Osteocyte (in vitro differentiated cells): ENCODE measurements around the gene CCL4. TPM values are rescaled to one million over a fixed set of nuclear protein-coding genes. Genes with fewer than 3 reads are reported as not detected.
"Not testable (repeated sequence)": the region's sequence is repeated elsewhere in the genome, so short reads cannot be mapped to it uniquely, and the experiment has no call there.

Source experiments
- DNase-seq: peaks from one replicate; pipeline ENCODE4 v3.0.0; 2021; ENCODE audit warnings: mixed read lengths; ENCODE audit not compliant: unreplicated experiment; ENCODE audit errors: extremely low spot score
- H3K27ac Mint-ChIP-seq: one replicate; pipeline ENCODE4 v1.8.0; 2021; ENCODE audit warnings: mild to moderate bottlenecking, mixed read lengths; ENCODE audit not compliant: unreplicated experiment
- H3K27me3 Mint-ChIP-seq: one replicate; pipeline ENCODE4 v1.8.0; 2021; ENCODE audit warnings: mixed read lengths; ENCODE audit not compliant: unreplicated experiment
- H3K36me3 Mint-ChIP-seq: one replicate; pipeline ENCODE4 v1.8.0; 2021; ENCODE audit warnings: mixed read lengths; ENCODE audit not compliant: unreplicated experiment
- H3K4me1 Mint-ChIP-seq: one replicate; pipeline ENCODE4 v1.8.0; 2021; ENCODE audit warnings: mixed read lengths; ENCODE audit not compliant: unreplicated experiment
- H3K4me3 Mint-ChIP-seq: one replicate; pipeline ENCODE4 v1.8.0; 2021; ENCODE audit warnings: mild to moderate bottlenecking, moderate library complexity, mixed read lengths; ENCODE audit not compliant: unreplicated experiment
- H3K9me3 Mint-ChIP-seq: one replicate; pipeline ENCODE4 v1.8.0; 2021; ENCODE audit warnings: mixed read lengths; ENCODE audit not compliant: unreplicated experiment
- total RNA-seq: library from RNA; stranded (reverse); gene quantifications from 2 replicates; pipeline ENCODE4 v1.2.1, GENCODE V29; 2021
- TF ChIP-seq, protein P1 (sequence below): fragments of 200-600 bp; sonication (generic); IDR thresholded peaks from 2 replicates; pipeline ENCODE4 v1.5.0; 2021; ENCODE audit warnings: antibody characterized with exemption, mild to moderate bottlenecking, moderate library complexity

CCL4 gene
- total RNA-seq, 1 donor from 2014 or later, result not detected

DNA sequence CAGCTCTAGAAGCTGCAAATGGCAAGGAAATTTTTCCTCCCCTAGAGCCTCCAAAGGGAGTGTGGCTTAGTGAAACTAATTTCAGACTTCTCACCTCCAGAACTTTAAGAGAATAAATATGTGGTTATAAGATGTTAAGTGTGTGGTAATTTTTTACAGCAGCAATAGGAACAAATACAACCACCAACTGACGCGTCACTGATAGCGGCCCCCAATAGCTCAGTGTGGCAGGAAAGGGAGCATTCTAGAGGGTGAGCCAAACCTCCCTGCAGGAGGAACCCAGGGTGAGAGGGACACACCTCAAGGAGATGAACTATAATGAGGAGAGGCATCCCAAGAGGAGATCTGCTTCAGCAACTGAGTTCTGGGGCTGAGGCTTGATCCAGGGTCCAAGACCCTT, 4.0 kb downstream of the CCL4 start:
- Mint-ChIP-seq H3K4me3 (no peak overlapping the region), H3K4me1 (no peaks in the 10 kb centered on the region), H3K36me3 (no peaks in the 10 kb centered on the region), H3K27me3 (peaks cover 10% of the 10 kb centered on the region), H3K27ac (no peak overlapping the region), H3K9me3 (no peaks in the 10 kb centered on the region)
- DNase-seq, result no peak
- TF ChIP-seq, protein P1, sequence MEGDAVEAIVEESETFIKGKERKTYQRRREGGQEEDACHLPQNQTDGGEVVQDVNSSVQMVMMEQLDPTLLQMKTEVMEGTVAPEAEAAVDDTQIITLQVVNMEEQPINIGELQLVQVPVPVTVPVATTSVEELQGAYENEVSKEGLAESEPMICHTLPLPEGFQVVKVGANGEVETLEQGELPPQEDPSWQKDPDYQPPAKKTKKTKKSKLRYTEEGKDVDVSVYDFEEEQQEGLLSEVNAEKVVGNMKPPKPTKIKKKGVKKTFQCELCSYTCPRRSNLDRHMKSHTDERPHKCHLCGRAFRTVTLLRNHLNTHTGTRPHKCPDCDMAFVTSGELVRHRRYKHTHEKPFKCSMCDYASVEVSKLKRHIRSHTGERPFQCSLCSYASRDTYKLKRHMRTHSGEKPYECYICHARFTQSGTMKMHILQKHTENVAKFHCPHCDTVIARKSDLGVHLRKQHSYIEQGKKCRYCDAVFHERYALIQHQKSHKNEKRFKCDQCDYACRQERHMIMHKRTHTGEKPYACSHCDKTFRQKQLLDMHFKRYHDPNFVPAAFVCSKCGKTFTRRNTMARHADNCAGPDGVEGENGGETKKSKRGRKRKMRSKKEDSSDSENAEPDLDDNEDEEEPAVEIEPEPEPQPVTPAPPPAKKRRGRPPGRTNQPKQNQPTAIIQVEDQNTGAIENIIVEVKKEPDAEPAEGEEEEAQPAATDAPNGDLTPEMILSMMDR, result no peak

GRCh38 chr17:36108265-36108664, 4.6 kb downstream of the CCL4 start:
- H3K4me3 Mint-ChIP-seq, H3K27ac Mint-ChIP-seq, H3K36me3 Mint-ChIP-seq, DNase-seq, H3K9me3 Mint-ChIP-seq, H3K4me1 Mint-ChIP-seq: not testable (repeated sequence)
- peaks cover 10% of the 10 kb centered on the region for H3K27me3 Mint-ChIP-seq

GRCh38 chr17:36111068-36111490, 7.5 kb downstream of the CCL4 start:
- DNase-seq, result no peak
- Mint-ChIP-seq H3K9me3 (no peaks in the 10 kb centered on the region), H3K27ac (no peak overlapping the region), H3K27me3 (peaks cover 4% of the 10 kb centered on the region), H3K36me3 (no peaks in the 10 kb centered on the region), H3K4me1 (no peaks in the 10 kb centered on the region), H3K4me3 (no peak overlapping the region)
- TF ChIP-seq, protein P1, result no peak

GRCh38 chr17:36112572-36112971, 8.9 kb downstream of the CCL4 start:
- Mint-ChIP-seq H3K4me3 (no peak overlapping the region), H3K9me3 (no peaks in the 10 kb centered on the region), H3K27me3 (peaks cover 4% of the 10 kb centered on the region), H3K27ac (no peak overlapping the region), H3K36me3 (no peaks in the 10 kb centered on the region), H3K4me1 (no peaks in the 10 kb centered on the region)
- DNase-seq, result no peak
- TF ChIP-seq, protein P1, result no peak

GRCh38 chr17:36113131-36113530, 9.5 kb downstream of the CCL4 start:
- not testable (repeated sequence) for H3K27ac Mint-ChIP-seq, H3K27me3 Mint-ChIP-seq, H3K36me3 Mint-ChIP-seq, DNase-seq, H3K4me3 Mint-ChIP-seq, H3K9me3 Mint-ChIP-seq, H3K4me1 Mint-ChIP-seq

GRCh38 chr17:36114971-36115648, 11.5 kb downstream of the CCL4 start:
- H3K27me3 Mint-ChIP-seq, H3K4me1 Mint-ChIP-seq, H3K4me3 Mint-ChIP-seq, DNase-seq, H3K9me3 Mint-ChIP-seq, H3K27ac Mint-ChIP-seq, H3K36me3 Mint-ChIP-seq: not testable (repeated sequence)

GRCh38 chr17:36115649-36115977, 12.0 kb downstream of the CCL4 start:
- not testable (repeated sequence) for H3K4me3 Mint-ChIP-seq, H3K27ac Mint-ChIP-seq, DNase-seq, H3K36me3 Mint-ChIP-seq, H3K27me3 Mint-ChIP-seq, H3K9me3 Mint-ChIP-seq, H3K4me1 Mint-ChIP-seq
